NCI-H1105 (cell line): ENCODE measurements around the gene NELFB.

ENCODE experiments used
- DNase-seq: peaks from one replicate; lab custom pipeline; 2025; lab: John Stamatoyannopoulos, UW

Gene NELFB

GRCh38 chr9:137314561-137315560 lies 59.7 kb downstream of the NELFB start:
- DNase-seq = no peak

GRCh38 chr9:137315581-137316011 lies 60.5 kb downstream of the NELFB start:
- DNase-seq = no peak

GRCh38 chr9:137316012-137316981 lies 61.2 kb downstream of the NELFB start:
- no peak for DNase-seq

- DNase-seq = no peak
Observed at GRCh38 chr9:137317021-137317717, 62.0 kb downstream of the NELFB start.

- DNase-seq = no peak
Observed at GRCh38 chr9:137317718-137318511, 62.8 kb downstream of the NELFB start.

GRCh38 chr9:137318602-137319001 lies 63.5 kb downstream of the NELFB start:
- DNase-seq = no peak

- DNase-seq = no peak
Observed at GRCh38 chr9:137319011-137319738, 64.0 kb downstream of the NELFB start.

- no peak for DNase-seq
Observed at GRCh38 chr9:137319739-137320551, 64.8 kb downstream of the NELFB start.

- no peak for DNase-seq
Observed at GRCh38 chr9:137320555-137321384, 65.6 kb downstream of the NELFB start.

GRCh38 chr9:137321726-137322361 lies 66.7 kb downstream of the NELFB start:
- DNase-seq = no peak
